HepG2 (cell line): ENCODE data around the gene TOPBP1. TPM values are rescaled to one million over a fixed set of nuclear protein-coding genes. Genes with fewer than 3 reads are reported as not detected.

ENCODE experiments used
- ATAC-seq: fragments of 200-7000 bp; cut with Tn5 transposase; 3 replicates; pipeline ENCODE4 v1.9.1; 2020; ENCODE audit warnings: mild to moderate bottlenecking, moderate library complexity
- BruUV-seq: library from RNA; stranded (reverse); fragments of 400-500 nt; replicated peaks from 2 replicates; lab custom pipeline; 2021; lab: Mats Ljungman, UMichigan
- CTCF ChIA-PET: fragments of 300-600 bp; formaldehyde crosslinking; extraction: SDS; loops from one replicate; lab custom pipeline; 2021; ENCODE audit warnings: low total read pairs, inconsistent platforms, low intra/inter-chr PET ratio; lab: Yijun Ruan, JAX
- POLR2A ChIA-PET: fragments of 350-600 bp; sonication (Branson Sonifier 250); formaldehyde crosslinking; loops from one replicate; lab custom pipeline; 2020; ENCODE audit warnings: antibody characterized with exemption, inconsistent platforms; lab: Yijun Ruan, JAX
- DNase-seq: peaks from one replicate; pipeline ENCODE4 v3.0.0-alpha.2; 2015; ENCODE audit warnings: low spot score
- FAIRE-seq: peaks from 3 replicates; lab custom pipeline; 2011; peaks lifted over from hg19 to GRCh38; lab: Jason Lieb, UNC
- H2AFZ ChIP-seq: one replicate; pipeline ENCODE4 v1.6.1; 2011; ENCODE audit warnings: low read length, inconsistent platforms
- H3K27ac ChIP-seq: fragments of 300-600 bp; 3 replicates; pipeline ENCODE4 v1.8.0; 2011; ENCODE audit warnings: mixed run types, mild to moderate bottlenecking, mixed read lengths, low read length, inconsistent platforms; ENCODE audit not compliant: insufficient read depth; ENCODE audit errors: extremely low read length
- H3K27me3 ChIP-seq, 2 experiments: fragments of 200-600 bp in 1 of 2; 2 replicates in 1 of 2; 3 replicates in 1 of 2; pipeline versions ENCODE4 v1.6.0 to v1.8.0; 2011; ENCODE audit warnings: low read length in 2 of 2, mild to moderate bottlenecking in 2 of 2, moderate library complexity in 2 of 2, inconsistent platforms in 1 of 2; ENCODE audit not compliant: insufficient read depth in 2 of 2, control insufficient read depth in 1 of 2
- H3K36me3 ChIP-seq, 2 experiments: fragments of 200-600 bp in 1 of 2; replicated peaks in 1 of 2; 2 replicates in 1 of 2; 3 replicates in 1 of 2; pipeline versions ENCODE4 v1.5.1 to v1.8.0; 2011; ENCODE audit warnings: low read length in 2 of 2, inconsistent platforms in 1 of 2; ENCODE audit not compliant: insufficient read depth in 2 of 2, control insufficient read depth in 1 of 2
- H3K4me1 ChIP-seq: 2 replicates; pipeline ENCODE4 v1.5.1; 2012; ENCODE audit warnings: low read length, inconsistent platforms; ENCODE audit not compliant: insufficient read depth
- H3K4me2 ChIP-seq: 2 replicates; pipeline ENCODE4 v1.6.0; 2011; ENCODE audit warnings: low read depth, low read length, inconsistent platforms
- H3K4me3 ChIP-seq, 3 experiments: fragments of 200-600 bp in 1 of 3; sonication (generic), shearing (Covaris generic) in 1 of 3; replicated peaks in 1 of 3; 2 replicates each; pipeline ENCODE4 v1.5.1; 2011 to 2016; ENCODE audit warnings: low read length in 3 of 3, inconsistent platforms in 2 of 3, low read depth in 2 of 3, mild to moderate bottlenecking in 2 of 3, control low read depth in 1 of 3, mixed read lengths in 1 of 3; ENCODE audit not compliant: insufficient read depth in 1 of 3
- H3K79me2 ChIP-seq: one replicate; pipeline ENCODE4 v1.6.1; 2011; ENCODE audit warnings: low read length, inconsistent platforms; ENCODE audit not compliant: insufficient read depth
- H3K9ac ChIP-seq: 2 replicates; pipeline ENCODE4 v1.6.0; 2011; ENCODE audit warnings: mild to moderate bottlenecking, low read depth, low read length, inconsistent platforms; ENCODE audit not compliant: insufficient read depth
- H3K9me3 ChIP-seq: 2 replicates; pipeline ENCODE4 v1.5.1; 2012; ENCODE audit warnings: mild to moderate bottlenecking, low read length
- H4K20me1 ChIP-seq: 2 replicates; pipeline ENCODE4 v1.6.0; 2011; ENCODE audit warnings: inconsistent platforms, mild to moderate bottlenecking, low read length, moderate library complexity; ENCODE audit not compliant: insufficient read depth
- BCL3 ChIP-seq: sonication (generic); formaldehyde crosslinking; IDR thresholded peaks from 2 replicates; pipeline ENCODE4 v1.5.1; 2020; ENCODE audit warnings: mild to moderate bottlenecking, missing genetic modification reagents, moderate library complexity
- ELK4 ChIP-seq: sonication (generic); formaldehyde crosslinking; IDR thresholded peaks from 2 replicates; pipeline ENCODE4 v1.9.0; 2021; ENCODE audit warnings: missing genetic modification reagents, borderline replicate concordance
- FOXP1 ChIP-seq, 2 experiments: fragments of 450-650 bp in 1 of 2; IDR thresholded peaks; 2 replicates each; pipeline ENCODE4 v1.6.1; 2017 to 2018; ENCODE audit warnings: antibody characterized with exemption in 1 of 2
- GATAD2A ChIP-seq: IDR thresholded peaks from 2 replicates; pipeline ENCODE4 v1.6.1; 2016
- RORA ChIP-seq: sonication (generic); formaldehyde crosslinking; IDR thresholded peaks from 2 replicates; pipeline ENCODE4 v1.5.0; 2020; ENCODE audit warnings: mild to moderate bottlenecking, missing genetic modification reagents, moderate library complexity
- TCF7L2 ChIP-seq: IDR thresholded peaks from 2 replicates; pipeline ENCODE4 v1.6.1; 2011; ENCODE audit warnings: mild to moderate bottlenecking, low read depth, low read length, moderate library complexity
- YEATS4 ChIP-seq: sonication (generic); formaldehyde crosslinking; IDR thresholded peaks from 2 replicates; pipeline ENCODE4 v1.4.0; 2020; ENCODE audit warnings: missing genetic modification reagents, borderline replicate concordance
- ZNF225 ChIP-seq: sonication (generic); formaldehyde crosslinking; IDR thresholded peaks from 2 replicates; pipeline ENCODE4 v1.4.0; 2020; ENCODE audit warnings: mild to moderate bottlenecking, missing genetic modification reagents
- ZNF629 ChIP-seq: sonication (generic); formaldehyde crosslinking; conservative IDR thresholded peaks from 2 replicates; pipeline ENCODE4 v1.5.0; 2020; ENCODE audit warnings: missing genetic modification reagents
- ZNF670 ChIP-seq: sonication (generic); formaldehyde crosslinking; IDR thresholded peaks from 2 replicates; pipeline ENCODE4 v1.8.0; 2022; ENCODE audit warnings: mild to moderate bottlenecking, missing genetic modification reagents, borderline replicate concordance
- ZNF75D ChIP-seq: sonication (generic); formaldehyde crosslinking; IDR thresholded peaks from 2 replicates; pipeline ENCODE4 v1.8.1; 2023; ENCODE audit warnings: missing genetic modification reagents, mild to moderate bottlenecking, borderline replicate concordance
- ZNF768 ChIP-seq: sonication (generic); formaldehyde crosslinking; IDR thresholded peaks from 2 replicates; pipeline ENCODE4 v1.4.0; 2020; ENCODE audit warnings: missing genetic modification reagents
- WGBS: methylation state at CpG from one replicate; pipeline ENCODE4 v1.1.6; 2017; ENCODE audit warnings: low lambda C conversion rate; 5-methylcytosine and 5-hydroxymethylcytosine counted together
- in situ Hi-C: cut with HindIII; loops from 2 replicates; pipeline ENCODE4 v1.10.0; 2017; ENCODE audit warnings: low pct_unique_long_range_greater_than_20kb; ENCODE audit not compliant: extremely low pct_ligation_motif_present
- intact Hi-C: fragments of 100-400 bp; cut with micrococcal nuclease; formaldehyde crosslinking; loops from one replicate; pipeline ENCODE4 v1.10.0; 2022; ENCODE audit not compliant: unreplicated experiment
- polyA plus RNA-seq, 8 experiments: library from polyadenylated mRNA; depleted of rRNA in 3 of 8; stranded (reverse) in 7 of 8; unstranded in 1 of 8; fragments of >200 nt; fragmentation: Illumina TruSeq in 4 of 8; extraction: Trizol in 4 of 8; gene quantifications; 2 replicates each; pipeline versions ENCODE4 v1.2.1 to v1.2.3, GENCODE V29; 2011 to 2016; ENCODE audit warnings: low read depth in 4 of 8, missing spikeins in 1 of 8, mixed read lengths in 1 of 8; ENCODE audit not compliant: insufficient read depth in 1 of 8
- total RNA-seq, 5 experiments: library from RNA; depleted of rRNA; stranded (reverse); fragments of >200 nt; fragmentation: Illumina TruSeq; extraction: Trizol; gene quantifications; 2 replicates each; pipeline ENCODE4 v1.2.3, GENCODE V29; 2016; ENCODE audit warnings: low read depth in 1 of 5
- TF ChIP-seq, protein P1 (sequence below): sonication (generic); formaldehyde crosslinking; conservative IDR thresholded peaks from 2 replicates; pipeline ENCODE4 v1.4.0; 2020; ENCODE audit warnings: missing genetic modification reagents

TOPBP1 gene
- total and polyA plus RNA-seq, 2 of the 13 experiments (the other 11 are each of a cell fraction or from before 2014, with no cell fraction given), result 24.3 to 42.9 TPM

GRCh38 chr3:133599280-133599679 lies 62.5 kb downstream of the TOPBP1 start:
- H3K4me3 ChIP-seq, result no peak overlapping the region
- H3K4me2 ChIP-seq, result no peak overlapping the region
- in situ Hi-C loops, result no loop called here
- intact Hi-C loops, result no loop called here
- H3K27me3 ChIP-seq, result no peaks in the 10 kb centered on the region
- peaks cover 0 to 7% of the 10 kb centered on the region in 2 experiments; a peak in 1 of 5 replicates for H3K36me3 ChIP-seq
- POLR2A ChIA-PET, result no interaction called here
- no peak for FAIRE-seq
- DNase-seq, result no peak
- H4K20me1 ChIP-seq, result no peaks in the 10 kb centered on the region
- CTCF ChIA-PET, result no interaction called here
- no peak overlapping the region for H2AFZ ChIP-seq
- no peaks in the 10 kb centered on the region for H3K9me3 ChIP-seq
- no peak overlapping the region for H3K9ac ChIP-seq
- H3K27ac ChIP-seq, result no peak overlapping the region
- no TSS peak for BruUV-seq
- H3K4me1 ChIP-seq, result no peaks in the 10 kb centered on the region
- no peak for ATAC-seq
- WGBS, result 98% methylated on average over 2 of the region's 2 CpGs
- no peaks in the 10 kb centered on the region for H3K79me2 ChIP-seq
- TF ChIP-seq ZNF629 (CRISPR knock-in tag), result no peak
- no peak for TF ChIP-seq FOXP1 (IDR thresholded peaks at IDR 0.05)
- TF ChIP-seq FOXP1 (CRISPR knock-in tag; IDR thresholded peaks at IDR 0.05), result no peak
- TF ChIP-seq YEATS4 (CRISPR knock-in tag), result no peak
- no peak for TF ChIP-seq TCF7L2
- no peak for TF ChIP-seq ZNF75D (CRISPR knock-in tag)
- no peak for TF ChIP-seq ZNF768 (CRISPR knock-in tag)
- TF ChIP-seq ZNF670 (CRISPR knock-in tag), result no peak
- no peak for TF ChIP-seq RORA (CRISPR knock-in tag)
- TF ChIP-seq GATAD2A (CRISPR knock-in tag), result no peak
- TF ChIP-seq ELK4 (CRISPR knock-in tag), result no peak
- no peak for TF ChIP-seq ZNF225 (CRISPR knock-in tag)
- TF ChIP-seq BCL3 (CRISPR knock-in tag), result no peak
- TF ChIP-seq, protein P1, sequence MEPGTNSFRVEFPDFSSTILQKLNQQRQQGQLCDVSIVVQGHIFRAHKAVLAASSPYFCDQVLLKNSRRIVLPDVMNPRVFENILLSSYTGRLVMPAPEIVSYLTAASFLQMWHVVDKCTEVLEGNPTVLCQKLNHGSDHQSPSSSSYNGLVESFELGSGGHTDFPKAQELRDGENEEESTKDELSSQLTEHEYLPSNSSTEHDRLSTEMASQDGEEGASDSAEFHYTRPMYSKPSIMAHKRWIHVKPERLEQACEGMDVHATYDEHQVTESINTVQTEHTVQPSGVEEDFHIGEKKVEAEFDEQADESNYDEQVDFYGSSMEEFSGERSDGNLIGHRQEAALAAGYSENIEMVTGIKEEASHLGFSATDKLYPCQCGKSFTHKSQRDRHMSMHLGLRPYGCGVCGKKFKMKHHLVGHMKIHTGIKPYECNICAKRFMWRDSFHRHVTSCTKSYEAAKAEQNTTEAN (CRISPR knock-in tag), result no peak
- TF ChIP-seq, all 625 proteins: peak for 0
